ENCODE results near the gene SDHD. TPM values are rescaled to one million over a fixed set of nuclear protein-coding genes. Genes with fewer than 3 reads are reported as not detected.
"Not testable (repeated sequence)": the region's sequence is repeated elsewhere in the genome, so short reads cannot be mapped to it uniquely, and the experiment has no call there.

SDHD gene
- total and polyA plus RNA-seq, 12 donors = 121 to 330 (median 266) TPM

DNA sequence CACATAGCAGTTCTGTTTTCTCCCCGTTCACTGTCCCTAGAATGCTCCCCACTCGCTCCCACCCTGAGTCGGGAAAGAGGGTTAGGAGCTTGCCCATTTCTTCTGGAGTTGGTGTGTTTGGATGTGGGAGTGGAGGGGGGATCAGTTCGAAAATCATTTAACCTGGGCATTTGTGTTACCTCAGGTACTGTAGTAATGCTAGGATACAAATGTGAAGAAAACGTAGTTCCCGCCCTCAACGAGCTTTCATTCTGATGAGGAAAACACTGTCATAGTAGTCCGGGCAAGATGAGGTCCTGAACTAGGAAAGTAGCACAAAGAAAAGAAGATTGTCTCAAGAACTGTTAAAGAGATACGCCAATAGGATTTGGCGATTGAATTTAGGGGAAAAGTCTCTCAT, 539 bp downstream of the SDHD start:
- peak overlapping the region; percentile 71 to 94 (median 84) for H3K4me3 ChIP-seq
- DNase-seq (no peak), ATAC-seq (peak in 7 of 8 donors; percentile 3 to 21 (median 10))
- 13 to 16% methylated on average over 10 of the region's 10 CpGs for WGBS, 2 donors
- peak overlapping the region; percentile 69 to 95 (median 88) for H3K27ac ChIP-seq
- peaks cover 0 to 77% (median 66%) of the 10 kb centered on the region in 9 donors for H3K36me3 ChIP-seq
- H3K9me3 ChIP-seq = no peaks in the 10 kb centered on the region
- H3K27me3 ChIP-seq = no peaks in the 10 kb centered on the region
- TF ChIP-seq, protein P1, sequence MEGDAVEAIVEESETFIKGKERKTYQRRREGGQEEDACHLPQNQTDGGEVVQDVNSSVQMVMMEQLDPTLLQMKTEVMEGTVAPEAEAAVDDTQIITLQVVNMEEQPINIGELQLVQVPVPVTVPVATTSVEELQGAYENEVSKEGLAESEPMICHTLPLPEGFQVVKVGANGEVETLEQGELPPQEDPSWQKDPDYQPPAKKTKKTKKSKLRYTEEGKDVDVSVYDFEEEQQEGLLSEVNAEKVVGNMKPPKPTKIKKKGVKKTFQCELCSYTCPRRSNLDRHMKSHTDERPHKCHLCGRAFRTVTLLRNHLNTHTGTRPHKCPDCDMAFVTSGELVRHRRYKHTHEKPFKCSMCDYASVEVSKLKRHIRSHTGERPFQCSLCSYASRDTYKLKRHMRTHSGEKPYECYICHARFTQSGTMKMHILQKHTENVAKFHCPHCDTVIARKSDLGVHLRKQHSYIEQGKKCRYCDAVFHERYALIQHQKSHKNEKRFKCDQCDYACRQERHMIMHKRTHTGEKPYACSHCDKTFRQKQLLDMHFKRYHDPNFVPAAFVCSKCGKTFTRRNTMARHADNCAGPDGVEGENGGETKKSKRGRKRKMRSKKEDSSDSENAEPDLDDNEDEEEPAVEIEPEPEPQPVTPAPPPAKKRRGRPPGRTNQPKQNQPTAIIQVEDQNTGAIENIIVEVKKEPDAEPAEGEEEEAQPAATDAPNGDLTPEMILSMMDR (IDR thresholded peaks at IDR 0.05) = no peak
- H3K4me1 ChIP-seq = peaks cover 3 to 68% (median 36%) of the 10 kb centered on the region in 9 donors
- intact Hi-C loops (cut with DNase I) = loop anchor here in 6 of 10 donors (2.0 to 10.0 kb wide), 5 partner anchors 152 to 212 kb away; partner anchors contain the start of genes CFAP68 (in 3 of the 6), FDXACB1 (in 3 of the 6), ALG9 (in 2 of the 6) and DIXDC1 (in 2 of the 6)

DNA sequence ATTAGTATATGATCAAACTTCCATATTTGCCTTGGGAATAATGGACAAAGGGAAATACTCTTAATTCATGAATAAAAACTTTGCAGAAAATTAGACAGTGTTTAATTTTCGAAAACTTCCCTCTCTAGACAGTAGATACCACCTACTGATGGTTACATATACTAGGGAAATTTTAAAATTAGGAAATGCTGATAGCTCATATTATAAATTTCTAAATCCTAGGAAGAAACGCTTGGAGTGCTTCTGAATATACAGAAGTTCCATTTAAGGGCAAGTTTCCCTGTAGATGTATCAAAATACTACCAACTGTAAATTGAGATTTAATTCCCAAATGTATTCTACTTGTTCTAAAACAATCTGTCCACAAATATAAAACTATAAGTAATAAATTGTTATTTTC, 8.6 kb downstream of the SDHD start:
- H3K36me3 ChIP-seq = peaks cover 0 to 95% (median 49%) of the 10 kb centered on the region in 9 donors
- H3K27ac ChIP-seq; ATAC-seq; H3K4me3 ChIP-seq; H3K9me3 ChIP-seq; DNase-seq; H3K4me1 ChIP-seq; H3K27me3 ChIP-seq; intact Hi-C loops (cut with DNase I): not testable (repeated sequence)
- 96 to 99% methylated on average over 2 of the region's 2 CpGs for WGBS, 2 donors

DNA sequence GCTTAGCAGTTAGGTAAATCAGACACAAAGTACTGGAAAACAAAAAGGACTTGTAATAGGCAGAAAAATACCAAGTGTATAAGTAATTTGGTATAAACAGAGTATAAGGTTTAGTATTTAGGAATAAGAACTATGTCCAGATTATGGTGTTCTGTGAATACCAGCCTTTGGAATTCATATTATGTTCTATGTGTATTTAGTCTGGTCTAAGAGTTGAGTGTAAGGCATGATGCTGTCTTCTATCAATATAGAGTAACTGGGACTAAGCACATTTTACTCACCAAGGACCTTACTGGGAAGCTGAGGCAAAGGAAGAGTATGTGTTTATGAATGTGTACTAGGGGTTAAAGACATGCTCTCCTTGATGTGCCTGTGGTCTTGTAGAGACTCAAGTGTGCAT, 9.5 kb downstream of the SDHD start:
- TF ChIP-seq, protein P1 (IDR thresholded peaks at IDR 0.05) = no peak
- ATAC-seq (no peak), DNase-seq (no peak)
- peaks cover 0 to 7% (median 0%) of the 10 kb centered on the region in 9 donors for H3K4me1 ChIP-seq
- H3K27me3 ChIP-seq = no peaks in the 10 kb centered on the region
- no peak overlapping the region for H3K4me3 ChIP-seq
- H3K36me3 ChIP-seq = peaks cover 0 to 89% (median 40%) of the 10 kb centered on the region in 9 donors
- no peak overlapping the region for H3K27ac ChIP-seq
- no peaks in the 10 kb centered on the region for H3K9me3 ChIP-seq
- intact Hi-C loops (cut with DNase I) = no loop called here

DNA sequence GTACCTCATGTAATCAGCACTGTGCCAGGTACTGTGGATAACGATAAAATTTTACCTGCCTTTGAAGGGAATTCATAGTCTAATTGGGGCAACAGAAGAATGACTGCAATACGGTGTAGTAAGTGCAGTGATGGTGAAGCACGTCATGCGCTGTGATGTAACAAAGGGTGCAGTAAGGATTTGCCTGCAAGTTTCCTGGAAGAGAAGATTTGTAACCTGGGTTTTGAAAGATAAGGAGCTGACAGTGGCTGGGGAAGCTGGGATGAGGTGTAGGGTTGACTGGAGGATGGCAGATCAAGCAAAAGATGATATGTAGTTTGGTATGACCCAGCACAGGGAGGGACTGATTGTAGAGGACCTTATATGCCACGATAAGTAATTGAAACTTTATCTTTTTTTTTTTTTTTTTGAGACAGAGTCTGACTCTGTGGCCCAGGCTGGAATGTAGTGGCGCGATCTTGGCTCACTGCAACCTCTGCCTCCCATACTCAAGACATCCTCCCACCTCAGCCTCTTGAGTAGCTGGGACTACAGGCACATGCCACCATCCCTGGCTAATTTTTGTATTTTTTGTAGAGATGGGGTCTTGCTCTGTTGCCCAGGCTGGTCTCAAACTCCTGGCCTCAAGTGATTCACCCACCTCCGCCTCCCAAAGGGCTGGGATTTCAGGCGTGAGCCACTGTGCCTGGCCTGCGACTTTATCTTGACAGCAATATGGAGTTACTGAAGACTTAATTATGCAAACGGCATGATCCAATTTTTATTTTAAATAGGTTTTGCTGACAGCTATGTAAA, 11.3 kb downstream of the SDHD start:
- no peak for ATAC-seq
- Histone ChIP-seq H3K36me3 (peaks cover 0 to 72% (median 24%) of the 10 kb centered on the region in 9 donors), H3K27me3 (no peaks in the 10 kb centered on the region), H3K4me1 (peaks cover 0 to 7% (median 0%) of the 10 kb centered on the region in 9 donors), H3K27ac (no peak overlapping the region), H3K9me3 (no peaks in the 10 kb centered on the region), H3K4me3 (no peak overlapping the region)
- intact Hi-C loops (cut with DNase I) = no loop called here
- no peak for DNase-seq
- WGBS, 2 donors = 89 to 90% methylated on average over 11 of the region's 11 CpGs
- TF ChIP-seq, protein P1 (IDR thresholded peaks at IDR 0.05) = no peak

DNA sequence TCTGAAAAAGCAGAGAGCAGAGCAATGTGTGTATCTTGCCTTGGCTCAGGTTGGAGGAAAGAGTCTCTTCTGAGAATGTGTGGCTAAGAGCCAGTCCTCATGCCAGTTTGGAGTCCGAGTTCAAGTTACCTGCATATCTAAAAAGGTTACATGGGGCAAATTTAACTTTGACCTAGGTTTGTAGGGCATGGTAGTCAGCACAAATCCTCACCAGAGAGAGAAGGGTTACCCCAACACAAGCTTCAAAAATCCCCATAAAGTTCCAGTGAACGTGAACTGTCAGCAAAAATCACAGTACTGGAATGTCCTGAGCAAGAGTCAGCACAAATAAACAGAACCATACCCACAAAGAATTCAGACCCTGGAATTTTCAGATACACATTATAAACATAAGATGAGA, 13.8 kb downstream of the SDHD start:
- no peak overlapping the region for H3K27ac ChIP-seq
- DNase-seq (no peak), ATAC-seq (peak in 1 of 8 donors; percentile 19)
- TF ChIP-seq, protein P1 (IDR thresholded peaks at IDR 0.05) = no peak
- peaks cover 0 to 12% (median 0%) of the 10 kb centered on the region in 9 donors for H3K4me1 ChIP-seq
- H3K27me3 ChIP-seq = no peaks in the 10 kb centered on the region
- intact Hi-C loops (cut with DNase I) = no loop called here
- H3K36me3 ChIP-seq = peaks cover 0 to 46% (median 15%) of the 10 kb centered on the region in 9 donors
- no peak overlapping the region for H3K4me3 ChIP-seq
- H3K9me3 ChIP-seq = no peaks in the 10 kb centered on the region
- WGBS, 2 donors = 27 to 53% methylated on average over 2 of the region's 2 CpGs
